GM12892 (cell line): Measurements from ENCODE around the gene TMEM31.

Experiments
- POLR2A ChIP-seq: IDR thresholded peaks from 2 replicates; pipeline ENCODE4 v1.6.1; 2011; ENCODE audit warnings: low read depth, low read length, control low read depth
- POLR2AphosphoS5 ChIP-seq: IDR thresholded peaks from 2 replicates; pipeline ENCODE4 v1.6.1; 2011; ENCODE audit warnings: low read depth, low read length, control low read depth
- TAF1 ChIP-seq: IDR thresholded peaks from 2 replicates; pipeline ENCODE4 v1.6.1; 2011; ENCODE audit warnings: low read depth, mild to moderate bottlenecking, control low read depth, low read length, borderline replicate concordance

DNA sequence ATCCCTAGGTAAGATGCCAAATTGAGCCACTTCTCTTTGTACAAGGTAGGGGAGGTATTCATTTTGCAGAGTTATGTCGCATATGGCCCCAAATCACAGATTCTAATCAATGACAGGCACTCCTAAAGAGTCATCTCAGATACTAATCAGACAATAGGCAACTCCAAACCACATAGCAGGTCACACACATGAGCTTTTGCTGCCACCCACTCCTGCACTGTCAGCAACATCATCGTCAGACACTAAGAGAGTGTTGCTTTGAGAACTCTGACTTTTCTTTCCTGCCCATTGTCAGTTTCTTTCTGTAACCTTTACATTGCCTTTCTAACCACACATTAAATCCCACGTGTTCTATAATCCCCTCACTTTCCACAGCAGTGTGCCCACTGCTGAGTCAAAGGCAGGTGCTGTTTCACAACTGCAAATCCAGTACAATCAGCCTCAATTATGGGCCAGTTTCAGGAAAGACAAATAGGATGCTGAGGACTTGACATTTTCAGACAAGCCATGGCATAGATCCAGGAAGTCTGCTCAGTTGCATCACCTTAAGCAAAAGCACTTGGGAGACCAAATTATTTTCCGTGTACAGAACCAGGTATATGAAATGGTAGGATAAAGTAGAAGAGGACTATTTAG, 23.5 kb downstream of the TMEM31 start:
- TF ChIP-seq POLR2AphosphoS5 (no peak), POLR2A (no peak), TAF1 (no peak)
